Activated CD4-positive, alpha-beta T cell treated with anti-CD3 and anti-CD28 coated beads for 4 hours (primary cell): Measurements from ENCODE around the gene IGSF21.
"Not testable (repeated sequence)": the region's sequence is repeated elsewhere in the genome, so short reads cannot be mapped to it uniquely, and the experiment has no call there.

Source experiments
- DNase-seq, 2 donors: peaks; one replicate each; pipeline ENCODE4 v3.0.0-alpha.2; 2020

The IGSF21 gene

DNA sequence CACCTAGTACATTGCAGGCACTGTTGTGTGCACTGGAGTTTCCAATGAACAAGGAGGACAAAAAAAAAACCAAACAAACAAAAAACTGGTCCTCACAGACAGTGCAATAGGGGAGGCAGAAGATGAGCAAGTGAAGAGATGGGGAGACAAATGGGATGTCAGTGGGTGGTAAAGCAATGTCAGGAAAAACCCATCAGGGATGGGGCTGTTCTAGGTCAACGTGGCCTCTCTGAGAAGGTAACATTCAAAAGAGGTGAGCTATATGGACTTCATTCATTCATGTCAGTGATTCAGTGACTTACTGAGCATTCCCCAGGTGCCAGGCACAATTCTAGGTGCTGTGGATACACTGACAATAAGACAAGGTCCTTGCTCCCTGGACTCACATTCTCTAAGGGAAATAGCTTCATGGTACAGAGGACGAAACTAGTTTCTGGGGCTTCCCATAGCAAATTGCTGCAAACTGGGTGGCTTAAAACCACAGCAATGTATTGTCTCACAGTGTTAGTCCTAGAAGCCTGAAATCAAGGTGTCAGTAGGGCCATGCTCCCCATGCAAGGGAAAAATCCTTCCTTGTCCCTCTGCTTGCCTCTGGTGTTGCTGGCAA is 232.7 kb downstream of the IGSF21 start:
- no peak for DNase-seq

DNA sequence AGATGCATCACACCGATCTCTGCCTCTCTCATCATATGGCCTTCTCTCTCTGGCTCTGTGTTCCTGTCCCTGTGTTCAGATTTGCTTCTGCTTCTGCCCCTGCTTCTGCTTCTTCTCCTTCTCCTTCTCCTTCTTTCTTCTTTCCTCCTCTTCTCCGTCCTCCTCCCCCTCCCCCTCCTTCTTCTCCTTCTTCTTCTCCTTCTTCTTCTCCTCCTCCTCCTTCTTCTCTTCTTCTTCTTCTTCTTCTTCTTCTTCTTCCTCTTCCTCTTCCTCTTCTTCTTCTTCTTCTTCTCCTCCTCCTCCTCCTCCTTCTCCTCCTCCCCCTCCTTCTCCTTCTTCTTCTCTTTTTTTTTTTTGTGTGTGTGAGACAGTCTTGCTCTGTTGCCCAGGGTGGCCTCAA is 233.2 kb downstream of the IGSF21 start:
- no peak for DNase-seq

DNA sequence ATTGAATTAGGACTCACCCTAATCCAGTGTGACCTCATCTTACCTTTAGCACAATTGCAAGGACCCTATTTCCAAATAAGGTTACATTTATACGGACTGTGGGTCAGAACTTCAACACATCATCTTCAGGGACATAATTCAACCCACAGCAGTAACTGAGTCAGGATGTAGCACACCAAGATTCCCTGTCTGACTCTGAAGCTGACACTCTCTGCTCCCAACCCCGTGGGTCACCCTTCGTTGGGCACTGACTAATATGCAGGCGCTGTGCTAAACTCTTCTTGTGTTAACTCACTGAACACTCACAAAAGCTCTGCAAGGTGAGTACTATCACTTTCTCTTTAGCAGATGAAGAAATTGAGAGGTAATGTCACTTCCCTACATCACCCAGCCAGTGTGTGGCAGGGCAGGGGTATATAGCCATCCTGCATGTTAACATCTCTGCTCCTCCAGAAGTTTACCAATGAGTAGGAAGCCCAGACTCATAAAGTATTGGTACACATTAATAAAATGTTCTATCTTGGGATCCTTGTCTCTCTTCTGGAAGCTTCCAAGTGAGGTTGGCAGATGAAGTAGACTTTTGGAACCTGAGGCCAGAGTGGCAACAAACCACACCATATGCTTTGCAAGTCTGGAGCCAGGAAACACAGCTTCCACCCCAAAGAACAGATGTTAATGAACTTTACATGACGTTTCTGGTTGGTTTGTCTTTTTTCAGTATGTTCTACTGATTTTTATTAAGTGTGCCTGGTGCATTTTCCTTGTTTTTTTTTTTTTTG is 233.9 kb downstream of the IGSF21 start:
- DNase-seq, result no peak

DNA sequence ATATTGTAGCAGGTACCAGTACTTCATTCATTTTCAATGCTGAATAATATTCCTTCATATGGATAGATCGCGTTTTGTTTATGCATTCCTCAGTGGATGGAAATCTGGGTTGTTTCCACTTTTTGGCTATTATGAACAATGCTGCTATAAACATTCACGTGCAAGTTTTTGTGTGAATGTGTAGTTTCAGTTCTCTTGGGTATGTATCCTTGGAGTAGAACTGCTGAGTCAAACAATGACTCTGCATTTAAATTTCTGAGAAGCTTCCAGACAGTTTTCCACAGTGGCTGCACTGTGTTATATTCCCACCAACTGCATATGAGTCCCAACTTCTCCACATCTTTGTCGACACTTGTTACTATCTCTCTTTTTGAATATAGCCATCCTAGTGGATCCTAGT is 235.1 kb downstream of the IGSF21 start:
- DNase-seq, result no peak

DNA sequence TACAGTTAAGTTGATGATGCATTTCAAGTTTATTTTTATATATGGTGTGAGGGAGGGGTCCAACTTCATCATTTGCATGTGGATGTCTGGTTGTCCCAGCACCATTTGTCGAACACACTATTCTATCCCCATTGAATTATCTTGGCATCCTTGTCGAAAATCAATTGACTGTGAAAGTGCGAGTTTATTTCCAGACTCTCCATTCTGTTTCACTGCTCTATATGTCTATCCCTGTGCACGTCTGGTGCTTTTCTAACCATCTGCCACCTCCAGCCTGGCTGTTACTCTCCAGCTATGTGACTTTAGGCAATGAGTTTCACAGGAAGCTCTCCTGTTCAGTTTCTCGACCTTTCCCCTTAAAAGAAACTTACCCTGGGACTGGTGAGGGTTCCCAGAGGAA is 236.0 kb downstream of the IGSF21 start:
- DNase-seq, result no peak

DNA sequence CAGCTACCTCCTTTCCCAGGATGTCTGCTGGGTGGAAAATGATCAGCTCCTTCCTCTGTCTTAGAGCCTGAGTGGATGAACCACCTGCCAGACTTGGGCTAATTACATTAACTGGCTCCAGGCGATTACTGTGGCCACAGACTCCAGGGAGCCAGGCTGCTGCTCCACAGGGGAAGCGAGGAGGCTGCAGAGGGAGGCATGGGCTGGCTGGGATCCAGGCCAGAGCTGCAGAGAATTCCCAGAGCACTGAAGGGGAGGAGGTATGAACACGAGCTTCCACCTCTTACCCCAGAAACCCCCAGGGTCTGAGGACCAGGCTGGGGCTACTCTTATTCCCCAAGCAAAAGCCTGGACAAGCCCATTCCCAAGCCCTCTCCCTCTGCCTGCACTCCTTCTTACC is 237.2 kb downstream of the IGSF21 start:
- no peak for DNase-seq

DNA sequence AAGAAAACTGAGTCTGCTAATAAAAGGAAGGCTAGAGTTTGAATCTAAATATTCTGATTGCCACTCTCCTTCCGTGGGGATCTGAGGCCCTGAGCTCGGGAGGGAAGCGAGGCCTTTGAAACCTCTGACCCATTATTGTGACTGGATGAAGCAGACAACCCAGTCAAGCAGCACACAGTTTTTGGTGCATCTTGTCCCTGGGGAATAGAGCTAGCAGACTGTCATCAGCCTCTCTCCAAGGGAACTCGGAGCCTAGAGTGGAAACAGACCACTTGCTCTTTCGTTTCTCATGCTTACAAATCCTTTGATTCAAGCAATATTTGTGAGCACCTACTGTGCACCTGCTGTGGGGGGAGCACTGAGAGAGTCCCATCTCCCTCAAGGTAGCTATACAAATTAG is 240.0 kb downstream of the IGSF21 start:
- DNase-seq, result no peak

DNA sequence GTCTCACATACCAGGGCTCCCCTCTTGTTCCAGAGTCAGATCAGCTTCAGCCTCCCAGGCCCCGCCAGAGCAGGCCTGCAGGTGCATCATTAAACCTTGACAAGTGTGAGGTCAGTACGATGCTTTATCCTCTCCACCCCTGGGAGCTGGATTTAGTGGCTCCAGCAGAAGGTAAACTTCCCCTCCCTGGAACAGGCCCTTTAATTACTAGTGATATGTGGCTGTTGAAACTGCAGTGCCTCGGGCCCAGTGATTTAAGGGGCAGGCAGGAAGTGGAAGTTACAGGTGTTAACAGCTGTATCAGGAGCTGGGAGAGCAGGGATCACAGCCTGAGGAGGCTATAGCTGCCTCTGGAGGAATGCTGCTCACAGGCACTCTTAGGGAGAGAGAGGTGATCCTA is 240.8 kb downstream of the IGSF21 start:
- DNase-seq, result no peak

DNA sequence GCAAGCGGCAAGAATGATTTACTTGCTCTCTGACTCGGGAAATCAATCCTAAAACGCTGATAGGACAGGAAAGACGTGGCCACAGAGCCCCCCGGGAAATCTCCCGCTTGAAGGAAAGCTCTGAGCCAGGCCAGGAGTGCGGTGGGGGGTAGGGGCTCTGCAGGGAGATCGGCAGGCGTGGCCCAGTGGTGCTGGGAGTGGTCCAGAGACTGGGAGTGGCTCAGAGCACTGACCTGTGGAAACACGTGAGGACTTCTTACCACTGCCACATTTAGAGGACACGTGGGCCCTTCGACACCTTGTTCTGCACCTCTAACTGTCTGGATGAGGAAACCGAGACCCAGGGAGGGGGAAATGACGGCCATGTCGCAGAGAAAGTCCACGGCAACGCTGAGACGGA is 243.1 kb downstream of the IGSF21 start:
- DNase-seq, result no peak

DNA sequence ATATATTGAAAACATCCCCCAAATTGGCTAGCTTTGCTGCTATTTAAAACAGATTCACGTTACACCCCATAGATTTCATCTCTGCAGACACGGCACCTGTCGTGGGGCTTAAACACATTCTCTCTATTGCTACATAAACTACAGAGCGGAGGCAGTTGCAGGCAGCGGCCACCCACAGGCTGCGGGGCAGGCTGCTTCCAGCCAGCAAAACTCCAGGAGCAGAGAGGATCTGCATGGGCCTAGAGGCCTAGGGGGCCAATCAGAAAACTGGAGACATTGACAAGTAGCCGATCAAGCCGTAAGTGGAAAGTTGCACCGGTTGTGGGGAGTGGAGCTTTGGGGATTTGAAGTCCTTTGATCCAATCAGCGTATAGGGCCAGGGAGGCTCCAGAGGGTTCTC is 244.1 kb downstream of the IGSF21 start:
- no peak for DNase-seq

DNA sequence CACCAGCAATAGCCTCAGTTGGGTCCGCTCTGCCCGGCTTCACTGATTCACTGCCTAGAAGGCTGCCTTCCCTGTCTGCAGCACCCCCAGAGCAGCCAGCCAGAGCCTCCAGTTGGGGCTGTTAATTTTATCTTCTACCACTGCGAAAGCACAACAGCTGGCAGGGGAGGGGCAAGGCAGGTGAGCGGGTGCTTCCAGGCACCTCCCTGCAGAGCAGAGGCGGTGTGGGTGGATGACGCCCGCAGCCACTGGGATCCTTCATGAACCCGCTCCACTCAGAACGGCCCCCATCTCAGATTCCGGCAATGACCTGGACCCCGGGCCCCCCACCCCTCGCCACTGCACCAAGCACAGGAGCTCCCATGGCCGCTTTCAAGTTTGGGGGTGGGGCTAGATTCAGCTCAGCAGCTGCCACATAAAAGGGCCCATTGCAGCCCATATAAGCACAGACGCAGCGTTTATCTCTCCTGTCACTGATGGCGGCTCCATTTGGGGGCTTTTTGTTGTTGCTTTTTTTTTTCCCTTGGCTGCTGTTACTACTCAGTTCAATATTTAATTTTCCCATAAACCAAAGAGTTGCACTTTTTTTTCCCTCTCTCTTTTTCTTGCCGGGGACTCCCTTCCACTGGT is 245.2 kb downstream of the IGSF21 start:
- DNase-seq, result no peak

DNA sequence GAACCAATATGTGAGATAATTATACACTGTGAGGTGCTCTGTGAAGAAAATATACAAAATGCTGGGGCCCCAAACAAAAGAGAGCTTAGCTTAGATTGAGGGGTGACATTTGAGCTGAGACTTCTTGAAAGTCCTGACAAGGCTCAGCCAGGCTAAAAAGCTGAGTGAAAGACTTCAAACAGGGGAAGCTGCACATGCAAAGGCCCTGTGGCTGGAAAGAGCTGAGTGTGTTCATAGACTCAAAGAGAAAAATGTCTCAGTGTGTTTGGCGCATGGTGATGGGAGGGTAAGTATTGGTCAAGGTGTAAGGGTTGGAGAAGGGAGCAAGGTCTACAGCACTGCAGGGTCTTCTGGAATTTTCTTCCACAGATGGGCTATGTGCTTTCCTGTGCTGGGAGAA is 245.9 kb downstream of the IGSF21 start:
- DNase-seq, result no peak

DNA sequence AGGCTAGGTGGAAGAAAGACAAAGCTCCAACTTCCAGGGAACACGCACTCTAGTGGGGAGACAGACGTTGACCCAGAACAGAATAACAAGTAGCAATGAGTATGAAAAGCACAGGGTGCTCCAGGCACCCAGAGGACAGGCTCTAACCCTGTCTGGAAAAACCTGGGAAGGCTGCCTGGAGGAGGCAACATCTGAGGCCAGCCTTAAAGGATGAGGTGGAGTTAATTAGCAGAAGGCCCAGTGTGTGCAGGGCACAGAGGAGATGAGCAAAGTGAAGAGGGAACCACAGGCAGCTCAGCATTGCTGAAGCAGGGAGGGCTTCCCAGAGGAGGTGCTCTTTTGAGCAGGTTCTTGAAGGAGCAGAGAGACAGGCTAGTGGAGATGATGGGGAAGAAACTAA is 246.4 kb downstream of the IGSF21 start:
- no peak for DNase-seq

DNA sequence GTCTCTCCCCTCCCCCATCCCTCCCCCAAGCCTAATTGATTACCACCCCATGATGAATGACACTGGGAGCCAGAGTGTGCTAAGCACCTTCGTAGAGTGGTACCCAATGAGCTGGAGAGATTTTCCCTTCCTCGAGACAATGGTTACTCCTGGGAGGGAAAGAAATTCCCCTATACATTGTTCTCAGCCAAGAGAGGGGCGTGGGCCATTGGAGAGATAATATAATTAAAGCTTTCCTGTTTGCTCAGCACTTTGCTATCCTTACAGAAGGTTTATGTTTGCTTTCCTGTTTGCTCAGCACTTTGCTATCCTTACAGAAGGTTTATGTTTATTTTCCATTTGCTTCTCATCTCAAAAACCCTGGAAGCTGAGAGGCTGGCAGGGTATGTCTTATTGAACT is 247.0 kb downstream of the IGSF21 start:
- DNase-seq, result no peak

DNA sequence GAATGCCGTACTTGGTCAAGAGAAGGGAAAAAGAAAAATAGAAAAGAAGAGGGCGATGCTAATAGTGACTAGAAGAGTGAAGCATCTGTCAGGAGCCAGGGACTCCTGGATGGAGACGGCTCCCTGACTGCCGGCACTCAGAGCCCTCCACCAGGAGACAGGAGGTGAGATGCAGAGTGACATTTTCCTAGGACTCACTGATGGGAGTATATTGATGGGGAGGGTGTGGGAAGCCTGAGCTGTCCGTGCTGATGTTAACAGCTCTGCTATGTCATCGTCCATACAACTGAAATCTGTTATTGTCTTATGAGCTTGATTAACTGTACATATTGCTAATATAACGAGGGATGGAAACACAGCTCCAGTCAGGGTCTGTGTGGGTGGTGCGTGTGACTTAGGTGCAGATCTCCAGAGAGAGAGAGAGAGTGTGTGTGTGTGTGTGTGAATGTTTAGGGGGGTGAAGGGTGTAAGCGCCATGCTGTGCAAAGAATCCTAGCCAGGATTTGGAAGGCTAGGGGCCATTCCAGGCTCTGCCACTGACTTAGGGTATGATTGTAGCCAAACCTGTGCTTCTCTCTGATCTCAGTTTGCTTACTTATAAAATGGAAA is 250.1 kb downstream of the IGSF21 start:
- DNase-seq, result no peak

DNA sequence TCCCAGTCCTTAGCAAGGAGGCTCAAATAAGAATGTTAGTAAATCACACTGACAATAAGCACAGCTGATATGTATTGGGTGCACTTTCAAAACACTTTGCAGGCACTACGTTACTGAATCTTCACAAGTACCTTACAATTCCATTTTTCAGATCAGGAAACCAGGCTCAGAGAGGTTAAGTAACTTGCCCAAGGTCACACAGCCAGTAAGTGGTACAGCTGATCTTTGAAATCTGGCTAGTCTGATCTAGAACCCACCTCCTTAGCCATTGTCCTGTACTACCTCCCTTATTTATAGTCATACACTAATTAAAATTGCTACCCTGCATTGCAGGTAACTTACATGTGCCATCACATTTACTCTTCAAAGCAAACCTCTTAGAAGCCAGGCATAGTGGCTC is 251.0 kb downstream of the IGSF21 start:
- DNase-seq, result no peak

DNA sequence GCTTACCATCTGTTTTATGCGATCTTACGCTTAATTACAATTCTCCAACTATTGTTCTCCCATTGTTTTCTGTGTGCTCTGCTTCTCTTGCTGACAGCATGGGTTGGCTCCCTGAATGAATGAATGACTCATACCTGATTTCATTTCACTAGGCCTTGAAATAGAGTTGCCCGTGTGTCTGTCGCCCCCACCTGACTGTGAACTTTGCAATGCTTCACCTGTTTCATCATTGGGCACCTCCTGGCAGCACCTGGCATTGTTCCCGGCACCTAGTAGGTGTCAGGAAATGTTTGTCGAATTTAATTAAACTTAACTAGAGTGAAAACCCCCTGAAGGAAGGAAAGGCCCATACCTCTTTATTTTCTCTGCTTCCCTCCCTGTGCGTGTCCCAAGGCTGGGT is 252.7 kb downstream of the IGSF21 start:
- no peak for DNase-seq

DNA sequence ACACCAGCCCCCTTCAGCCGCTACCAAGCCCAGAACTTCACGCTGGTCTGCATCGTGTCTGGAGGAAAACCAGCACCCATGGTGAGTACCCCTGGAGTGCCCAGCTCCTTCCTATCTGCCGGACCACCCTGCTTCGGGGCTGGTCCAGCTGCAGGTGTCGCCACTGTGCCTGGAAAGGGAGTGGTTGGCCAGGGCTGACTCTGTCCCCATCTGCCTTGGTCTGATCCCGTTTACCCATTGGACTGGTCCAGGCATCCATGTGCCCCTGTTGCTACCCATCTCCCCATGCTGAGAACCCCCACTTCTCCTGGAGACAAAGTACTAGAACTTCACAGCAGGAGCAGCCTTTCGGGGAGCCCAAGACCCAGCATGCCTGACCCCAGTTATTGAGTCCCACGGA is 254.6 kb downstream of the IGSF21 start:
- DNase-seq, result no peak

DNA sequence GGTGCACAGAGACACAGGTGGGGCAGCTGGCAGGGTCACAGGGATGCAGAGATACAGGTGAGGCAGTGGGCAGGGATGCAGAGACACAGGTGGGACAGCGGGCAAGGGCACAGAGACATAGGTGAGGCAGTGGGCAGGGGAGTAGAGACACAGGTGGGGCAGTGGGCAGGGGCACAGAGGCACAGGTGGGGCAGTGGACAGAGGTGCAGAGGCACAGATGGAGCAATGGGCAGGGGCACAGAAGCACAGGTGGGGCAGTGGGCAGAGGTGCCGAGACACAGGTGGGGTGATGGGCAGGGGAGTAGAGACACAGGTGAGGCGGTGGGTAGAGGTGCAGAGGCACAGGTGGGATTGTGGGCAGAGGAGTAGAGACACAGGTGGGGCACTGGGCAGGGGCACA is 255.8 kb downstream of the IGSF21 start:
- DNase-seq, result no peak

DNA sequence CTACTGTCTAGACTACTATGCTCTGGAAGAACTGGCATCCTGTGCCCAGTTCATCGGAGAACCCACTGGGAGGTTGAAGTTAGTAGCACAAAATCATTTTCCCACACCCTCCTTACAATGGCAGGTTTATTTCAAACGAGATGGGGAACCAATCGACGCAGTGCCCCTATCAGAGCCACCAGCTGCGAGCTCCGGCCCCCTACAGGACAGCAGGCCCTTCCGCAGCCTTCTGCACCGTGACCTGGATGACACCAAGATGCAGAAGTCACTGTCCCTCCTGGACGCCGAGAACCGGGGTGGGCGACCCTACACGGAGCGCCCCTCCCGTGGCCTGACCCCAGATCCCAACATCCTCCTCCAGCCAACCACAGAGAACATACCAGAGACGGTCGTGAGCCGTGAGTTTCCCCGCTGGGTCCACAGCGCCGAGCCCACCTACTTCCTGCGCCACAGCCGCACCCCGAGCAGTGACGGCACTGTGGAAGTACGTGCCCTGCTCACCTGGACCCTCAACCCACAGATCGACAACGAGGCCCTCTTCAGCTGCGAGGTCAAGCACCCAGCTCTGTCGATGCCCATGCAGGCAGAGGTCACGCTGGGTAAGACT is 257.6 kb downstream of the IGSF21 start:
- no peak for DNase-seq

DNA sequence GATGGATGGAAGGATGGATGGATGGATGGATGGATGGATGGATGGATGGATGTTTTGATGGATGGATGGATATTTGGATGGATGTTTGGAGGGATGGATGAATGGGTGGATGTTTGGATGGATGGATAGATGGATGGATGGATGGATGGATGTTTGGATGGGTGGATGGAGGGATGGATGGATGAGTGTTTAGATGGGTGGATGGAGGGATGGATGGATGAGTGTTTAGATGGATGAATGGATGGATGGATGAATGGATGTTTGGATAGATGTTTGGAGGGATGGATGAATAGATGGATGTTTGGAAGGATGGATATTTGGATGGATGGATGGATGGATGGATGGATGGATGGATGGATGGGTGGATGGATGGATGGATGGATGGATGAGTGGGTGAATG is 264.9 kb downstream of the IGSF21 start:
- not testable (repeated sequence) for DNase-seq

DNA sequence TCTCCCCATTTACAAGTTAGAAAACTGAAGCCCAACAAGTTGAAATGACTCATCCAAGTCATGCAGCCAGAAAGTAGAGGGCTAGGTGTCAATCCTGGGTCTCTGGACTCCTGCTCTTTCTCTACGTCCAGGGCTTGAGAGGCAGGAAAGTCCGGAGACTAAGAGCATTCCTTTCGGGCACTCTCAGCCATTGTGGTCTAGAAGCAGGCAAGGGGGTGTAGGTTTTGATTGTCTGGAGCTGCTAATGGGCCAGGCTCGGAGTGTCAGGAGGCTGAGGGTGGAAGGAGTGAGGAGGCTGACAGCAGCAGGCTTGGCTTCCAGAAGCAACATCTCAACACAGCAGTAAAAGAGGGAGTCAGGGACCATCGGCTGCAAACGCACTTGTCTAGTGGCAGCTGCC is 265.6 kb downstream of the IGSF21 start:
- DNase-seq, result no peak

DNA sequence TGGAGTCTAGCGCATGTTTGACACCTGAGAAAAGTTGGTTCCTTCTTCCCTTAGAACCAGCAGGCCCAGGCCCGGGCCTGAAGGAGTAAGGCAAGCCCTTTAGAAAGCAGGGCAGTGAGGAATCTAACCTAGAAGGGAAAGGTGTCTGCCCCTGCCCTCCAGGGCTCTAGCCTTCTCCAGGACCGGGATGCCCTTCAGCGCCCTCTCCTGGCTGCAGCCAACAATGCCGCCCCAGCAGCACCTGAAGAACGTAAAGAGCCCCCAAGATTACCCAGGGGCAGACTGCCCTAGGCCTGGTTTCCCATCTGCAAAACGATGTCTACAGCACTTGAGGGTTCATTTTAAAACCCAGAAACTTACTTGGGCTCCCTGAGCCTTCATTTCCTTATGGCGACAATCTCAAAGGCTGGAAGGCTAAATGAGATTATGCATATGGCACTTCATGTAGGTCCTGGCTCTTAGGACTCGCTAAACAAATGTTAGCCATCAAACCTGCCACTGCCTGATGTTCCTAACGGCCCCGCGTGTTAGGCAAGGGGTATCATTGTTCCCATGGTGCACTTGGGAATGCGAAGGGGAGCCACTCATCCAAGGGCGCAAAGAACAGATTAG is 266.4 kb downstream of the IGSF21 start:
- DNase-seq, result no peak
